SK-N-MC (cell line): ENCODE data around the gene MUC5B.

ENCODE experiments used
- EZH2 ChIP-seq: fragments of 200-600 bp; sonication (generic); IDR thresholded peaks from one replicate; pipeline ENCODE4 v1.6.1; 2017; ENCODE audit warnings: antibody characterized with exemption
- FOXP2 ChIP-seq: optimal IDR thresholded peaks from 2 replicates; pipeline ENCODE3; 2011; ENCODE audit warnings: mild to moderate bottlenecking, moderate library complexity; ENCODE audit not compliant: insufficient read depth; ENCODE audit errors: extremely low read length, control extremely low read depth
- POLR2AphosphoS5 ChIP-seq: IDR thresholded peaks from 2 replicates; pipeline ENCODE4 v1.6.1; 2012; ENCODE audit warnings: mild to moderate bottlenecking, low read depth, low read length, borderline replicate concordance

DNA sequence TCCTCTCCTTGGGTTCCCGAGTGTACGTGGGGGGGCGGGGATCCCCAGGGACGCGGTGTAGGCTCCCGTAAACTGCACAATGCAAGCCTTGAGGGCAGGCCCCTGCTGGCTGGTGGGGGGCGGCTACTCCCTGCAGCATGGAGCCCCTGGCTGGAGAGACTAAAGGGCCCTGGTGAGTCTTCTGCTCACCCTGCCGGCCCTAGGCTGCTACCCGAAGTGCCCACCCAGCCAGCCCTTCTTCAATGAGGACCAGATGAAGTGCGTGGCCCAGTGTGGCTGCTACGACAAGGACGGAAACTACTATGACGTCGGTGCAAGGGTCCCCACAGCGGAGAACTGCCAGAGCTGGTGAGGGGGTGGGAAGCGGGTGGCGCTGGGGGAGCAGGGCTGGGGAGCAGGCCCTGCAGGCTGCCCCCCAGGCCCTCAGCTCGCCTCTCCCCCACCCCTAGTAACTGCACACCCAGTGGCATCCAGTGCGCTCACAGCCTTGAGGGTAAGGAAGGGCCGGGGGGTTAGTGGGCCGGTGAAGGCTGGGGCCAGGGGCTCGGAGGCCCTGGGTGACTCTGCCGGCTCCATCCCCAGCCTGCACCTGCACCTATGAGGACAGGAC, 16.8 kb downstream of the MUC5B start:
- TF ChIP-seq POLR2AphosphoS5 (no peak), EZH2 (no peak), FOXP2 (no peak)
